HFF-Myc (cell line): ENCODE measurements around the gene SLFN13.

Source experiments
- DNase-seq: peaks from one replicate; pipeline ENCODE4 v3.0.0-alpha.2; 2011; ENCODE audit warnings: low read depth; ENCODE audit errors: extremely low read depth
- H3K4me3 ChIP-seq: replicated peaks from 2 replicates; pipeline ENCODE4 v1.5.1; 2011; ENCODE audit warnings: low read depth, mild to moderate bottlenecking, control low read depth, low read length
- TF ChIP-seq, protein P1 (sequence below): IDR thresholded peaks from 2 replicates; pipeline ENCODE4 v1.5.1; 2012; ENCODE audit warnings: mild to moderate bottlenecking, low read depth, low read length, control low read depth; ENCODE audit errors: missing control alignments

The SLFN13 gene, protein sequence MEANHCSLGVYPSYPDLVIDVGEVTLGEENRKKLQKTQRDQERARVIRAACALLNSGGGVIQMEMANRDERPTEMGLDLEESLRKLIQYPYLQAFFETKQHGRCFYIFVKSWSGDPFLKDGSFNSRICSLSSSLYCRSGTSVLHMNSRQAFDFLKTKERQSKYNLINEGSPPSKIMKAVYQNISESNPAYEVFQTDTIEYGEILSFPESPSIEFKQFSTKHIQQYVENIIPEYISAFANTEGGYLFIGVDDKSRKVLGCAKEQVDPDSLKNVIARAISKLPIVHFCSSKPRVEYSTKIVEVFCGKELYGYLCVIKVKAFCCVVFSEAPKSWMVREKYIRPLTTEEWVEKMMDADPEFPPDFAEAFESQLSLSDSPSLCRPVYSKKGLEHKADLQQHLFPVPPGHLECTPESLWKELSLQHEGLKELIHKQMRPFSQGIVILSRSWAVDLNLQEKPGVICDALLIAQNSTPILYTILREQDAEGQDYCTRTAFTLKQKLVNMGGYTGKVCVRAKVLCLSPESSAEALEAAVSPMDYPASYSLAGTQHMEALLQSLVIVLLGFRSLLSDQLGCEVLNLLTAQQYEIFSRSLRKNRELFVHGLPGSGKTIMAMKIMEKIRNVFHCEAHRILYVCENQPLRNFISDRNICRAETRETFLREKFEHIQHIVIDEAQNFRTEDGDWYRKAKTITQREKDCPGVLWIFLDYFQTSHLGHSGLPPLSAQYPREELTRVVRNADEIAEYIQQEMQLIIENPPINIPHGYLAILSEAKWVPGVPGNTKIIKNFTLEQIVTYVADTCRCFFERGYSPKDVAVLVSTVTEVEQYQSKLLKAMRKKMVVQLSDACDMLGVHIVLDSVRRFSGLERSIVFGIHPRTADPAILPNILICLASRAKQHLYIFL

DNA sequence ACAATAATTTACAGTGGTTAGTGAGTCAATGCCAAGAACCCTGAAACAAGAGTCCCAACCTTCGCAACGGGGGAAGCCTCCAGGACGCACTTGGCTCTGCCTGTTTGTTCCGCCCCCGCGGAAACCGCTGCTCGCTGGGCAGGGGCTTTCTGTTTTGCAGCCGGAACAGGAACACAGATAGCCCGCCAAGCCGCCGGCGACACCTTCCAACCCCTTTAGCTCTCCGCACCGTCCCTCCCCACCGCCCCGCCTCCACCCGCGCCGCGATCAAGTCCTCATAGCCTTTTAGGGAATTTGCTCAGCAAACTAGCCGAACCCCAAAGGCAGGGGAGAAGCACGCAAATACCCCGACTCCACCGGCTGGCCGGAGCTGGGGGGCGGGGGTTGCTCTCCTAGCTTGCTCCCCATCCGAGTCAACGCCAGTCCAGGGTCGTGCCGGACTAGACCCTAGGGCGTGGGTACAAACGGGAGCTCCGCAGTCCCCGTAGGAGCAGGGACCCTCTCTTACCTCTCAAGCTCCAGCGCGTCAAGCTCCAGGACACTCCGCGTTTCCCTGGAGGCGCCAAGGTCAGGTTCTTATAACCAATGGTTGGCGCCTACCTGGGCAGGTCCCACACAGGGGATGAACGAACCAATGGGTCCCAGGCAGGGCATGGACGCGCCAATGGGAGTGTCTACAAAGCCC is at the start of gene SLFN13:
Gene SLFN13, minus strand, starts transcription at position 553 of the 685 bp plus-strand sequence. CDS start 3,086 bp downstream, outside the sequence.
- TF ChIP-seq, protein P1, sequence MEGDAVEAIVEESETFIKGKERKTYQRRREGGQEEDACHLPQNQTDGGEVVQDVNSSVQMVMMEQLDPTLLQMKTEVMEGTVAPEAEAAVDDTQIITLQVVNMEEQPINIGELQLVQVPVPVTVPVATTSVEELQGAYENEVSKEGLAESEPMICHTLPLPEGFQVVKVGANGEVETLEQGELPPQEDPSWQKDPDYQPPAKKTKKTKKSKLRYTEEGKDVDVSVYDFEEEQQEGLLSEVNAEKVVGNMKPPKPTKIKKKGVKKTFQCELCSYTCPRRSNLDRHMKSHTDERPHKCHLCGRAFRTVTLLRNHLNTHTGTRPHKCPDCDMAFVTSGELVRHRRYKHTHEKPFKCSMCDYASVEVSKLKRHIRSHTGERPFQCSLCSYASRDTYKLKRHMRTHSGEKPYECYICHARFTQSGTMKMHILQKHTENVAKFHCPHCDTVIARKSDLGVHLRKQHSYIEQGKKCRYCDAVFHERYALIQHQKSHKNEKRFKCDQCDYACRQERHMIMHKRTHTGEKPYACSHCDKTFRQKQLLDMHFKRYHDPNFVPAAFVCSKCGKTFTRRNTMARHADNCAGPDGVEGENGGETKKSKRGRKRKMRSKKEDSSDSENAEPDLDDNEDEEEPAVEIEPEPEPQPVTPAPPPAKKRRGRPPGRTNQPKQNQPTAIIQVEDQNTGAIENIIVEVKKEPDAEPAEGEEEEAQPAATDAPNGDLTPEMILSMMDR, result no peak
- H3K4me3 ChIP-seq, result peak within 1 kb of the TSS; percentile 46
- peak; percentile 40 for DNase-seq

DNA sequence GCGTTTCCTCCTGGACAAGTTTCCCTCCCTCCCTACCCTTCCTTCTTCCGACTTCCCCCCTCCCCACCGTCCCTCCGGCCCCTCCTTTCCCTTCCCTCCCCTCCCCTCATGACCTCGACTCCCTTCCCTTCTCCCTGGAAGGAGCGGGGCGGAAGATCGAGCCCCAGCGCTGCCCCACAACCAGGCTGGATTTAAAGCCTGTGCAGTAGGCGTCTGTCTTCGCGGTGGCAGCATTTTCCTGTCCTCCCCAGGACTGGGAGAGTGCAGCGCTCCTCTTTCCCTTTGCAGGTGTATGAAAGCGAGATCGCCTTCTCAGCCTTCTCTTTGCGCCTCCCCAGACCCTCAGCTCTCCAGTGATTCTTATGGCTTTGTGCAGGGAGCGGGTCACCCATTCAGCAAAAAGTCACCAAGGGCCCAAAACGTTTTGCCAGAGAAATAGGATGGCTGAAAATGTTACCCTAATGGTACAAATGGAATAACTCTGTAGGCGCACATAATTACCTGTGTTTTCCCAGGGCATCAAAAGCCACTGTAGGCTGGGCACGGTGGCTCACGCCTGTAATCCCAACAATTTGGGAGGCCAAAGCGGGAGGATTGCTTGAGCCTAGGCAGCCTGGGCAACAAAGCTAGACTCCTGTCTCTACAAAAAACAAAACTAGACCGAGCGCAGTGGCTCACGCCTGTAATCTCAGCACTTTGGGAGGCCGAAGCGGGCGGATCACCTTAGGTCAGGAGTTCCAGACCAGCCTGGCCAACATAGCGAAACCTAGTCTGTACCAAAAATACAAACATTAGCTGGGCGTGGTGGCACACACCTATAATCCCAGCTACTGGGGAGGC is 48.1 kb upstream of the SLFN13 start:
- DNase-seq, result no peak
- TF ChIP-seq, protein P1, result no peak
- H3K4me3 ChIP-seq, result no peak overlapping the region

DNA sequence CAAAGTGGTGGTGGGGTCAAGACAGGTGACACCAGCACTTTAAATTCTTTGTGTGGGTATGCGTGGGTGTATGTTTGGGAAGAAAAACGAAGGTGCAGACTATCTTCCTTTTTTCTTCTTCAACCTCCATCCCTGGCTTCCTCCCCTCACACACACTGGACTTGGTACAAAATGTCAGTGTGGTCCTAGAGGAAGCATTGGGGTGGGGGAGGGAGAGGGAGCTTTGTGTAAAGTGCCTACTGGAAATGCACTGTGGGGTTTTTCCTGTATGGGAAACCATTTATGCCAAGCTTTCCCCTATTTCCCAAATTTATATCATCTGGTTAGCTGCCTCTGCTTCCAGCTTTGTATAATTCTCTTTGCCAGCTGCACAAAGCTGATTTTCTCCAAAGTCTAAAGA is 44.5 kb upstream of the SLFN13 start:
- TF ChIP-seq, protein P1, result no peak
- no peak overlapping the region for H3K4me3 ChIP-seq
- no peak for DNase-seq

DNA sequence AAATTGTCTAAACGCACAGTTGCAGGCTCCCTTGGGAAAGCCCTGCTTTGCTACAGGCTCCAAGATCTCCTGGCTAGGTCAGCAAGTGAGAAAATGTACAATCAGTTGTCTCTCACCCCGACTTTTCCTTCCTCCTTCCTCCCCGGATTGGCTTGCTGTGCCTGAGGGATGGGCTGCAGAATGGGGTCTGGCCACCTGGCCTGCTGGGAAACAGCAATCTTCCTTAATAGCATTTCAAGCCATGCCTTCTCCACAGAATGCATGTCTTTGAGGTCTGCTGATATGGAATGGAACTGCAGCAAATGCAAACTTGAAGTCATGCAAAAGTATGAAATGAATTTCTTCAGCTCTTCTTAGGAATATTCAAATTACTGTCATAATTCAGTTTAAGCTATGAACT is 42.9 kb upstream of the SLFN13 start:
- H3K4me3 ChIP-seq, result no peak overlapping the region
- TF ChIP-seq, protein P1, result no peak

DNA sequence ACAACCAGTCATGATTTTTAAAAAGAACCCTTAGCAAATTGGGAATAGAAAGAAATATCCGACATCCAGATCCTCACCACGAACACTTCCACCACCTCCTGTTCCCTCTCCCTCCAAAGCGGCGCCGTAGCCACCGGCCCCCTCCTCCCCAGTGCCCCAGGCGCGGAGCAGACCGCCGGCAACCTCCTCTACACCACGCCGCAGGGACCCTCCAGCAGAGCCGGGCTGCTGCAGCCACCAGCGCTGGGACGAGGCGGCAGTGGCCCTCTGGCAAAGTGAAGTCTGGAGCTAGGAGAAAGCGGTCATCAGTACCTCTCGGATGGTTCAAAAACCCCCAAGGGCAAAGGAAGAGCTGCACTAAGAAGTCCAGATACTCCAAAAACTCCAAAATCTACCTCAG is 41.4 kb upstream of the SLFN13 start:
- TF ChIP-seq, protein P1, result no peak
- no peak overlapping the region for H3K4me3 ChIP-seq
- DNase-seq, result no peak

More for the DNA sequence above, 42.9 kb upstream of the SLFN13 start:
- DNase-seq, result no peak

DNA sequence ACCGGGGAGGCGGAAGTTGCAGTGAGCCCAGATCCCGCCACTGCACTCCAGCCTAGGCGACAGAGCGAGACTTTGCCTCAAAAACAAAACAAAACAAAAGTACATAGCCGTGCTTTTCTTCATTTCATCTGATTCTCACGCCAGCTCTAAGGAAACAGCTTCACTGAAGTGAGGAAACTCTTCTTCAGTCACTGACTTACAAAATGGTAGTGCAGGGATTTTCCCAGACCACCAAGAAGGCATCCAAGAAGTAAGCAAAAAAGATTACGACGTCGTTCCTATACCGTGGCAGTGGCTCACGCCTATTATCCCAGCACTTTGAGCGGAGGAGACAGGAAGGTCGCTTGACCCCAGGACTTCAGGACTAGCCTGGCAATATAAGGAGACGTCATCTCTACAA is 40.4 kb upstream of the SLFN13 start:
- TF ChIP-seq, protein P1, result no peak
- DNase-seq, result no peak
- no peak overlapping the region for H3K4me3 ChIP-seq
